Measurements from ENCODE around the gene SLC12A2.

Gene SLC12A2

DNA sequence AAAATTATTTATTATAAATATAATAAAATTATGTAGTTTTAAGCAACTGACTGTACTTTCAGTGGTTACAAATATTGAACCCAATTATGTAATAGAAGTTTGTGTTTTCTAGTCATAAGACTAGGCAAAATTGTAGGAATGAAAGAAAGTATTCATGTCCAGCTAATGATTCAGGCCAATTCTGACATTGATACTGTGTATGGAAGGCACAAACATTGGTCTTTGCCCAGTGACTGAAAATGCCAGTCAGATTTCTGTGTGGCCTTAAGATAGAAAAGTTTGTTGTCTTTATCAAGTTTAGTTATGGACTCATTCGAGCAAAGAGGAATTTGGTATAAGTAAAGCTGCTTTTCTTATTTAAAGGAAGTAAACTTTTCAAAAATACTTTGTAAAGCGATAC, 60.3 kb downstream of the SLC12A2 start:
- no peak overlapping the region for H2AK5ac ChIP-seq (ENCODE audit: low read length)
- H3K23ac ChIP-seq (ENCODE audit: low read length) = no peak overlapping the region
- H3K79me2 ChIP-seq (ENCODE audit: control insufficient read depth, insufficient read depth, low read length, poor library complexity) = no peaks in the 10 kb centered on the region
- H2BK120ac ChIP-seq (ENCODE audit: insufficient read depth, low read length, poor library complexity) = no peak overlapping the region
- no peak overlapping the region for H3K4ac ChIP-seq (ENCODE audit: low read depth, low read length)
- H3K4me2 ChIP-seq (ENCODE audit: low read length) = no peak overlapping the region
- H4K12ac ChIP-seq (ENCODE audit: low read depth, low read length) = no peak overlapping the region
- H2BK5ac ChIP-seq (ENCODE audit: low read depth, low read length, poor library complexity) = no peak overlapping the region
- no peaks in the 10 kb centered on the region for H3K4me1 ChIP-seq (ENCODE audit: control insufficient read depth in 1 of 2, insufficient read depth in 2 of 2, low read length in 2 of 2)
- H2BK12ac ChIP-seq (ENCODE audit: low read length) = no peak overlapping the region
- H4K8ac ChIP-seq (ENCODE audit: low read depth, low read length) = no peak overlapping the region
- H3K27ac ChIP-seq (ENCODE audit: low read depth, low read length) = no peak overlapping the region
- no peaks in the 10 kb centered on the region for H3K79me1 ChIP-seq (ENCODE audit: low read length)
- H3K4me3 ChIP-seq (ENCODE audit: low read depth, low read length) = no peak overlapping the region
- no peaks in the 10 kb centered on the region for H3K27me3 ChIP-seq (ENCODE audit: insufficient read depth, low read length)
- no peak overlapping the region for H3K9ac ChIP-seq (ENCODE audit: low read length)
- H3K18ac ChIP-seq (ENCODE audit: low read length) = no peak overlapping the region
- no peak overlapping the region for H3K14ac ChIP-seq (ENCODE audit: low read length)
- no peak overlapping the region for H4K91ac ChIP-seq (ENCODE audit: low read depth, low read length)
- no peak overlapping the region for H2AFZ ChIP-seq (ENCODE audit: insufficient read depth, low read length, poor library complexity)
- no peak for DNase-seq
- H3K9me3 ChIP-seq (ENCODE audit: insufficient read depth, low read depth, low read length) = no peaks in the 10 kb centered on the region
- H3K36me3 ChIP-seq (ENCODE audit: control insufficient read depth in 1 of 2, insufficient read depth in 2 of 2, low read length in 2 of 2) = peaks cover 0 to 3% of the 10 kb centered on the region in 2 experiments
- no CpG with 5 or more reads among the region's 2 CpGs for WGBS (ENCODE audit: extremely low coverage, insufficient coverage, insufficient read length)

DNA sequence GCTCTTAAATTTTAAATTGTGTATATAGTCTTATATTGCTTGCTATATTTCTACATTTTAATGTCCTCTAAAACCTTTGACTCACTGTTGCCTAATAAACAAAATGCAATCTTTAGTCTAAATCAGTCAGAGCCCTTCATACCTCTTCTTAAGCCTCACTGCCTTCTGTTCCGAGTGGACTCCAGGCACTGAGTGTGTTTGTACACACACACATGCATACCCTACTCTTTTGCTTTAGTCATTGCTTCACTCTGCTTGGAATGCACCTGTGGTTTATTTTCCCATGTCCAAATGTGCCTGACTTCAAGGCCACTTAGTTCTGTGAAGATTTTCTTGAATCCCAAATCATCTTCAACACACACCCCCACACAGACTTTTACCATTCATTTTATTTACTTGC, 60.9 kb downstream of the SLC12A2 start:
- no peak overlapping the region for H3K4ac ChIP-seq (ENCODE audit: low read depth, low read length)
- H3K18ac ChIP-seq (ENCODE audit: low read length) = no peak overlapping the region
- H3K36me3 ChIP-seq (ENCODE audit: control insufficient read depth in 1 of 2, insufficient read depth in 2 of 2, low read length in 2 of 2) = peaks cover 0 to 3% of the 10 kb centered on the region in 2 experiments
- H3K27me3 ChIP-seq (ENCODE audit: insufficient read depth, low read length) = no peaks in the 10 kb centered on the region
- H4K91ac ChIP-seq (ENCODE audit: low read depth, low read length) = no peak overlapping the region
- no peak overlapping the region for H3K9ac ChIP-seq (ENCODE audit: low read length)
- H2AK5ac ChIP-seq (ENCODE audit: low read length) = no peak overlapping the region
- no peak overlapping the region for H4K8ac ChIP-seq (ENCODE audit: low read depth, low read length)
- no peak overlapping the region for H3K27ac ChIP-seq (ENCODE audit: low read depth, low read length)
- no CpG with 5 or more reads among the region's 1 CpG for WGBS (ENCODE audit: extremely low coverage, insufficient coverage, insufficient read length)
- no peak overlapping the region for H2AFZ ChIP-seq (ENCODE audit: insufficient read depth, low read length, poor library complexity)
- no peak overlapping the region for H3K23ac ChIP-seq (ENCODE audit: low read length)
- H4K12ac ChIP-seq (ENCODE audit: low read depth, low read length) = no peak overlapping the region
- no peaks in the 10 kb centered on the region for H3K79me1 ChIP-seq (ENCODE audit: low read length)
- H3K4me1 ChIP-seq (ENCODE audit: control insufficient read depth in 1 of 2, insufficient read depth in 2 of 2, low read length in 2 of 2) = no peaks in the 10 kb centered on the region
- no peaks in the 10 kb centered on the region for H3K9me3 ChIP-seq (ENCODE audit: insufficient read depth, low read depth, low read length)
- no peaks in the 10 kb centered on the region for H3K79me2 ChIP-seq (ENCODE audit: control insufficient read depth, insufficient read depth, low read length, poor library complexity)
- no peak for DNase-seq
- H2BK12ac ChIP-seq (ENCODE audit: low read length) = no peak overlapping the region
- no peak overlapping the region for H3K4me3 ChIP-seq (ENCODE audit: low read depth, low read length)
- no peak overlapping the region for H2BK120ac ChIP-seq (ENCODE audit: insufficient read depth, low read length, poor library complexity)
- H2BK5ac ChIP-seq (ENCODE audit: low read depth, low read length, poor library complexity) = no peak overlapping the region
- no peak overlapping the region for H3K14ac ChIP-seq (ENCODE audit: low read length)
- H3K4me2 ChIP-seq (ENCODE audit: low read length) = no peak overlapping the region

DNA sequence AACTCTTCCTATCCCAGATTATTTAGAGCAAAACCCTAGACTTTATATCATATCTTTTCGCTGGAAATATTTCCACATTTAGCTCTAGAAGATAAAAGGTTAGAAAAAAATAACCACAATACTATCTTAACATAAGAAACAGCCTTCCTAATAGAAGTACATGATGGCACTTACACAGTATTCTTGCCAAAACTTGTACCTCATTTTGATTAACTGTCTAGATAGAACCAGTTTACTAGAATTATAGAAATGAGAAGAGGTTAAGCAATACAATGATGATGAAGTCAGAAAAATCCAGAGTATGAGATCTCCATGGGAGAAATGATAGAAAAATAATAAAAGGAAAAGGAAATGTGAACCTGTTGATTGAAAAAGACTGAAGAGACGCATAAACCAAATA, 63.1 kb downstream of the SLC12A2 start:
- Histone ChIP-seq H4K12ac (ENCODE audit: low read depth, low read length) (no peak overlapping the region), H3K23ac (ENCODE audit: low read length) (no peak overlapping the region), H3K4me2 (ENCODE audit: low read length) (no peak overlapping the region), H2BK120ac (ENCODE audit: insufficient read depth, low read length, poor library complexity) (no peak overlapping the region), H4K8ac (ENCODE audit: low read depth, low read length) (no peak overlapping the region), H3K79me2 (ENCODE audit: control insufficient read depth, insufficient read depth, low read length, poor library complexity) (no peaks in the 10 kb centered on the region), H2BK12ac (ENCODE audit: low read length) (no peak overlapping the region), H3K27me3 (ENCODE audit: insufficient read depth, low read length) (no peaks in the 10 kb centered on the region), H4K91ac (ENCODE audit: low read depth, low read length) (no peak overlapping the region), H3K36me3 (ENCODE audit: control insufficient read depth in 1 of 2, insufficient read depth in 2 of 2, low read length in 2 of 2) (peaks cover 0 to 3% of the 10 kb centered on the region in 2 experiments), H3K4ac (ENCODE audit: low read depth, low read length) (no peak overlapping the region), H2AK5ac (ENCODE audit: low read length) (no peak overlapping the region), H3K27ac (ENCODE audit: low read depth, low read length) (no peak overlapping the region), H3K9me3 (ENCODE audit: insufficient read depth, low read depth, low read length) (no peaks in the 10 kb centered on the region), H3K79me1 (ENCODE audit: low read length) (no peaks in the 10 kb centered on the region), H3K4me3 (ENCODE audit: low read depth, low read length) (no peak overlapping the region), H3K14ac (ENCODE audit: low read length) (no peak overlapping the region), H3K4me1 (ENCODE audit: control insufficient read depth in 1 of 2, insufficient read depth in 2 of 2, low read length in 2 of 2) (no peaks in the 10 kb centered on the region), H2BK5ac (ENCODE audit: low read depth, low read length, poor library complexity) (no peak overlapping the region), H3K18ac (ENCODE audit: low read length) (no peak overlapping the region), H2AFZ (ENCODE audit: insufficient read depth, low read length, poor library complexity) (no peak overlapping the region), H3K9ac (ENCODE audit: low read length) (no peak overlapping the region)
- no CpG with 5 or more reads among the region's 2 CpGs for WGBS (ENCODE audit: extremely low coverage, insufficient coverage, insufficient read length)
- DNase-seq = peak in 1 of 2 donors; percentile 39

DNA sequence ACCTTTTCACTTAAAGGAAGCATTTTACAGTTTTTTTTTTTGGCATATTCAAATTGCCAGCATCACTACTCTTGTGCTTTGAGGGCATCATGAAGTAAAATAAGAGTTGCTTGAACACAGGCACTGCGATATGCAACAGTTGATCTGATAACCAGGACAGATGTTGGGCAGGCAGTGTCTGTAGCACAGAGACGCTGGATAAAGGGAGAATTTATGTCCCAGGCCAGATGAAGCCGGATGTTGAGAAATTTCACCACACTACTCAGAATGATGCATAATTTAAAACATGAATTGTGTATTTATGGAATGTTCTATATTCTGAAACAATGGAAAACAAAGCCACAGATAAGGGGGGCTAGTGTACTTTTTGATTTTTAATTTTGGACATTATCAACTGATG, 71.4 kb downstream of the SLC12A2 start:
- no peak overlapping the region for H3K23ac ChIP-seq (ENCODE audit: low read length)
- H2AFZ ChIP-seq (ENCODE audit: insufficient read depth, low read length, poor library complexity) = no peak overlapping the region
- H3K18ac ChIP-seq (ENCODE audit: low read length) = no peak overlapping the region
- H2BK5ac ChIP-seq (ENCODE audit: low read depth, low read length, poor library complexity) = no peak overlapping the region
- no peak overlapping the region for H3K4ac ChIP-seq (ENCODE audit: low read depth, low read length)
- H4K91ac ChIP-seq (ENCODE audit: low read depth, low read length) = no peak overlapping the region
- no peaks in the 10 kb centered on the region for H3K79me1 ChIP-seq (ENCODE audit: low read length)
- H3K14ac ChIP-seq (ENCODE audit: low read length) = no peak overlapping the region
- no CpG with 5 or more reads among the region's 3 CpGs for WGBS (ENCODE audit: extremely low coverage, insufficient coverage, insufficient read length)
- no peak overlapping the region for H4K12ac ChIP-seq (ENCODE audit: low read depth, low read length)
- H3K79me2 ChIP-seq (ENCODE audit: control insufficient read depth, insufficient read depth, low read length, poor library complexity) = no peaks in the 10 kb centered on the region
- no peak overlapping the region for H4K8ac ChIP-seq (ENCODE audit: low read depth, low read length)
- no peak for DNase-seq
- no peaks in the 10 kb centered on the region for H3K9me3 ChIP-seq (ENCODE audit: insufficient read depth, low read depth, low read length)
- no peak overlapping the region for H2AK5ac ChIP-seq (ENCODE audit: low read length)
- no peak overlapping the region for H3K4me3 ChIP-seq (ENCODE audit: low read depth, low read length)
- H3K4me2 ChIP-seq (ENCODE audit: low read length) = no peak overlapping the region
- H3K27ac ChIP-seq (ENCODE audit: low read depth, low read length) = no peak overlapping the region
- no peak overlapping the region for H2BK12ac ChIP-seq (ENCODE audit: low read length)
- H3K4me1 ChIP-seq (ENCODE audit: control insufficient read depth in 1 of 2, insufficient read depth in 2 of 2, low read length in 2 of 2) = no peaks in the 10 kb centered on the region
- H3K27me3 ChIP-seq (ENCODE audit: insufficient read depth, low read length) = no peaks in the 10 kb centered on the region
- H3K36me3 ChIP-seq (ENCODE audit: control insufficient read depth in 1 of 2, insufficient read depth in 2 of 2, low read length in 2 of 2) = no peaks in the 10 kb centered on the region
- no peak overlapping the region for H2BK120ac ChIP-seq (ENCODE audit: insufficient read depth, low read length, poor library complexity)
- H3K9ac ChIP-seq (ENCODE audit: low read length) = no peak overlapping the region
